Neural crest cell (in vitro differentiated cells): Measurements from ENCODE around the gene TSPO. TPM values are rescaled to one million over a fixed set of nuclear protein-coding genes. Genes with fewer than 3 reads are reported as not detected.

Source experiments
- DNase-seq: peaks from one replicate; pipeline ENCODE4 v3.0.0; 2021; ENCODE audit warnings: low read depth, mixed read lengths, low spot score
- H3K27ac Mint-ChIP-seq: one replicate; pipeline ENCODE4 v1.8.0; 2021; ENCODE audit warnings: mild to moderate bottlenecking, mixed read lengths; ENCODE audit not compliant: unreplicated experiment
- H3K27me3 Mint-ChIP-seq: 2 replicates; pipeline ENCODE4 v1.8.0; 2021; ENCODE audit warnings: low read depth, mild to moderate bottlenecking, mixed read lengths
- H3K36me3 Mint-ChIP-seq: 2 replicates; pipeline ENCODE4 v1.8.0; 2021; ENCODE audit warnings: low read depth, mild to moderate bottlenecking, mixed read lengths
- H3K4me1 Mint-ChIP-seq: 2 replicates; pipeline ENCODE4 v1.8.0; 2021; ENCODE audit warnings: mixed read lengths
- H3K4me3 Mint-ChIP-seq: one replicate; pipeline ENCODE4 v1.8.0; 2021; ENCODE audit warnings: mild to moderate bottlenecking, mixed read lengths
- H3K9me3 Mint-ChIP-seq: 2 replicates; pipeline ENCODE4 v1.8.0; 2021; ENCODE audit warnings: mixed read lengths
- total RNA-seq: library from RNA; stranded (reverse); gene quantifications from 2 replicates; pipeline ENCODE4 v1.2.1, GENCODE V29; 2021
- TF ChIP-seq, protein P1 (sequence below): fragments of 200-600 bp; sonication (generic); conservative IDR thresholded peaks from 2 replicates; pipeline ENCODE4 v1.5.0; 2021; ENCODE audit warnings: antibody characterized with exemption, mild to moderate bottlenecking

TSPO gene
- total RNA-seq, 1 donor from 2014 or later = 12.3 TPM

DNA sequence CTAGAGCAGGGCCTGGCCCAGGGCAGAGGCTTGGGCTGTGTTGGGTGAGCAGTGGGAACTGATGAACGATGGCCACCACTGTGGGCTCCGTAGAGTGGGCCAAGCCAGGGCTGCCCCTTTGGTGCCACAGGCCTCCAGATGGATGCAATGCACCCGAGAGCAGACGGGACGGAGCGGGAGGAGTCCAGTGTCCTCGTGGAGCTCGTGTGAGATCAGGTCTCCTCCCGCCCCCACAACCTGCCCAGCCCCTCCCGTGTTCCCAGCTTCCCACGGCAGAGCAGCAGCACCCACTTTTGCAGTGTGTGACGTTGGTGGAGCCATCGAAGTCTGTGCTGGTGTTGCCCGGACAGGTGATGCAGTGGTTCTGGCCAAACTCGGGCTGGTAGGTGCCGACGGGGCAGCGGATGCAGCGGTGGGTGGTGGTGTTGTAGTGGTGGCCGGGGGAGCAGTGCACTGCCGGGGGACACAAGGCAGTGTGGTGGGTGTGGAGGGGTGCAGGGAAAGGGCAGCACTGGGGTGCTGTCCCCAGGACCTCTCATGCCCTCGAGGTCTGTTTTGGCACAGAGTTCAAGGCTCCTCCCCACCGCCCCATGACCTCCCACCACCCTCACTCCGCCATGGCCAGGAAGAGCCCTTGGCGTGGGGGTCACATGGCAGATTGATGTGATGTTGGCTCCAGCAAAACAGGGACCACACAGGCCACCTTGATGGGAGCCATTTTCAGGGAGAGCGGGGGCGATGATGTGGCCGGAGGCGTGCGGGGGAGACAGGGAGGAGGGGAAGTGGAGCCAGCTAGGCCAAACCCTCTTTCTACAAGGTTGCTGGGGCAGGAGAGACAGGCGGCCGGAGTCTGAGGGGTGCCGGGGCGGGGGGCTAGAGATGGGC, 59.5 kb downstream of the TSPO start:
- Mint-ChIP-seq H3K4me1 (peaks cover 18% of the 10 kb centered on the region), H3K27ac (no peak overlapping the region), H3K9me3 (no peaks in the 10 kb centered on the region), H3K36me3 (no peaks in the 10 kb centered on the region), H3K4me3 (no peak overlapping the region), H3K27me3 (no peaks in the 10 kb centered on the region)
- TF ChIP-seq, protein P1, sequence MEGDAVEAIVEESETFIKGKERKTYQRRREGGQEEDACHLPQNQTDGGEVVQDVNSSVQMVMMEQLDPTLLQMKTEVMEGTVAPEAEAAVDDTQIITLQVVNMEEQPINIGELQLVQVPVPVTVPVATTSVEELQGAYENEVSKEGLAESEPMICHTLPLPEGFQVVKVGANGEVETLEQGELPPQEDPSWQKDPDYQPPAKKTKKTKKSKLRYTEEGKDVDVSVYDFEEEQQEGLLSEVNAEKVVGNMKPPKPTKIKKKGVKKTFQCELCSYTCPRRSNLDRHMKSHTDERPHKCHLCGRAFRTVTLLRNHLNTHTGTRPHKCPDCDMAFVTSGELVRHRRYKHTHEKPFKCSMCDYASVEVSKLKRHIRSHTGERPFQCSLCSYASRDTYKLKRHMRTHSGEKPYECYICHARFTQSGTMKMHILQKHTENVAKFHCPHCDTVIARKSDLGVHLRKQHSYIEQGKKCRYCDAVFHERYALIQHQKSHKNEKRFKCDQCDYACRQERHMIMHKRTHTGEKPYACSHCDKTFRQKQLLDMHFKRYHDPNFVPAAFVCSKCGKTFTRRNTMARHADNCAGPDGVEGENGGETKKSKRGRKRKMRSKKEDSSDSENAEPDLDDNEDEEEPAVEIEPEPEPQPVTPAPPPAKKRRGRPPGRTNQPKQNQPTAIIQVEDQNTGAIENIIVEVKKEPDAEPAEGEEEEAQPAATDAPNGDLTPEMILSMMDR = no peak
- no peak for DNase-seq

DNA sequence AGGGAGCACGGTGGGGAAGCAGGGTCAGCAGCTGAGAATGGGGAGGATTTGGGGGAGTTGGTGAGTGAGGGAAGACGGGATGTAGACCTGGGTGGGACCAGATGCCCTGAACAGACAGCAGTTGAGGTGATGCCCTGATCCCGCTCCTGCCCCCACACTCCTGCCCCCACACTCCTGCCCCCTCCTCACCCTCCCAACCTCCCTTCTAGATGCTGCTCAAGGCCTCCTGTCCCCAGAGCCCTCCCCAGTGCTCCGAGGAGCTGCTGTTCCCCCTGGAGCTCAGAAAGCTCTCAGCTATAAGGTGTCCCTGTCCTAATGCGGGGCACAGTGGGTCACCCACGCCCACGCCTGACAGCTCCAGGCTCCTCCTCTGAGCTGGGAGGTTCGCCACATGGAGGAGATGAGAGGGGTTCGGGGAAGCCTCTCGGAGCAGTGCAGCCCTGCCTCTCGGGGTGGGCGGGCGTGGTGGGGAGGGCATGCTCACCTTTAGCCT, 60.6 kb downstream of the TSPO start:
- H3K27ac Mint-ChIP-seq = no peak overlapping the region
- no peak for DNase-seq
- no peak overlapping the region for H3K4me3 Mint-ChIP-seq
- H3K36me3 Mint-ChIP-seq = no peaks in the 10 kb centered on the region
- TF ChIP-seq, protein P1 = no peak
- no peaks in the 10 kb centered on the region for H3K9me3 Mint-ChIP-seq
- no peaks in the 10 kb centered on the region for H3K27me3 Mint-ChIP-seq
- peaks cover 18% of the 10 kb centered on the region for H3K4me1 Mint-ChIP-seq

DNA sequence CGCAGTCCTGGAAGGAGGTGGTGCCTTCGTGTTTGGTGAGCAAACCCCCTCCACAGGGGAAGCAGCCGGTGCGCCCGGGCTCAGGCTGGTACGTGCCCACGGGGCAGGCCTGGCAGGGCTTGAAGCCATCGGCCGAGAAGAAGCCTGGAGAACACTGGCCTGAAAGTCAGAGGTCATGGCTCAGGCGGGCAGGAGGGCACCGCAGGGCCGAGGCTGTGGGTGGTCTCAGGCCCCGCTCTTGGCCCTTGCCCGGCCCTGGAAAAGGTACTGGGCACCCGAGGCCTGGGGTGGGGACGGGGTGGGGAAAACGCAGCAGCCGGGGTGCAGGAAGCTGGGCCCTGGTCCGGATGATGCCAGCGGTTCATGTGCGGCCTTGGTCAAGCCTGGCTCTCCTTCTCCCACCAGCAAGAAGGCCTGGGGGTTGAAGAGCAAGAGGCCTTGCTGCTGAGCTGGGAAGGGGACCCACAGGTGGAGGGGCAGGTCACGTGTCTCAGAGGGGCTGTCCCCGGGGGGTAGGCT, 61.1 kb downstream of the TSPO start:
- H3K4me3 Mint-ChIP-seq = no peak overlapping the region
- no peak overlapping the region for H3K27ac Mint-ChIP-seq
- peaks cover 18% of the 10 kb centered on the region for H3K4me1 Mint-ChIP-seq
- no peaks in the 10 kb centered on the region for H3K27me3 Mint-ChIP-seq
- H3K9me3 Mint-ChIP-seq = no peaks in the 10 kb centered on the region
- DNase-seq = no peak
- TF ChIP-seq, protein P1 = no peak
- no peaks in the 10 kb centered on the region for H3K36me3 Mint-ChIP-seq

Other genes with a start within 250 kb of the TSPO start
- 76.1 and 79.4 TPM in 2 replicates for gene PACSIN2, start 136.4 kb upstream of the TSPO start, total RNA-seq
- 19.1 TPM in 2 replicates for gene TTLL1, start 62.2 kb upstream of the TSPO start, total RNA-seq
- gene BIK, start 40.8 kb upstream of the TSPO start, total RNA-seq = 0.61 and 0.86 TPM in 2 replicates
- 25.7 and 26.5 TPM in 2 replicates for gene MCAT, start 8.2 kb upstream of the TSPO start, total RNA-seq
- 72.4 and 73.8 TPM in 2 replicates for gene TTLL12, start 35.6 kb downstream of the TSPO start, total RNA-seq
- 10.6 and 12.1 TPM in 2 replicates for gene SCUBE1, start 191.8 kb downstream of the TSPO start, total RNA-seq